NB4 (cell line): ENCODE results near the gene CPED1.

Experiments used
- CTCF ChIP-seq: IDR thresholded peaks from one replicate; pipeline ENCODE4 v1.5.1; 2012; ENCODE audit warnings: low read depth, low read length
- POLR2A ChIP-seq: IDR thresholded peaks from 2 replicates; pipeline ENCODE4 v1.6.1; 2011; ENCODE audit warnings: mild to moderate bottlenecking; ENCODE audit not compliant: insufficient read length; ENCODE audit errors: extremely low read depth

DNA sequence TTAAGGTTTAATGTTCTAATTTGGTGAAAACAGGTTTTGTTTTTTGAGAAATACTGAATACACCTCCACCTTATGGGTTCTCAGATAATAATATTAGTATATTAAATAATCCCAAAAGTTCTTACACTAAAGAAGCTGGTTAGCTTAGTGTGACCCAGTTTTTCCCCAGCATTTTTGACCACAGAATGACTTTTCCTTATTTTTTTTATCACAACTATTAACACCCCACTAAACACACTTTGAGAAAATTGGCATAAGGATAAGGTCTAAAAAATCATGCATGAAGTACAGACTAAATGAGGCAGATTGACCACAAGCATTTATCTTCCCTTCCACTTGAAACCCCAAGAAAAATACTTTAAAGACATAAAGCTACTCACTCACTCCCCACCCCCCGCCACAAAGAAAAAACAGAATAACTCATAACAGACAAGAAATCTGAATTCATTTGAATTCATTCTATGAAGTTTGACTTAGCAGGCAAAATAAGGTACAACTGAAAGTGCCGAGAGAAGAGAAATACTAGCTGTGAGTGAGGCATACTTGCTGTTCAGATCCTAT lies 290.6 kb downstream of the CPED1 start:
- TF ChIP-seq CTCF: no peak
- TF ChIP-seq POLR2A: no peak
